Activated T-cell treated with anti-CD3 and anti-CD28 coated beads, Interleukin-2, amount 50 U/mL, for 4 hours (primary cell): Measurements from ENCODE around the gene SETD5. TPM values are rescaled to one million over a fixed set of nuclear protein-coding genes. Genes with fewer than 3 reads are reported as not detected.

Experiments
- ATAC-seq, 2 donors: fragments of 200-7000 bp; cut with Tn5 transposase; one replicate each; pipeline ENCODE4 v1.10.0; 2021
- DNase-seq: peaks from one replicate; pipeline ENCODE4 v3.0.0-alpha.2; 2020
- H3K27me3 Mint-ChIP-seq: one replicate; pipeline ENCODE4 v1.8.0; 2021; ENCODE audit warnings: low read depth, mixed read lengths
- H3K36me3 Mint-ChIP-seq: one replicate; pipeline ENCODE4 v1.8.0; 2022; ENCODE audit warnings: mixed read lengths; ENCODE audit not compliant: insufficient read depth
- H3K4me1 Mint-ChIP-seq: one replicate; pipeline ENCODE4 v1.8.0; 2021; ENCODE audit warnings: low read depth, mixed read lengths
- H3K4me3 Mint-ChIP-seq: one replicate; pipeline ENCODE4 v1.8.0; 2021; ENCODE audit warnings: mild to moderate bottlenecking, moderate library complexity, mixed read lengths
- H3K9me3 Mint-ChIP-seq: one replicate; pipeline ENCODE4 v1.8.0; 2021; ENCODE audit warnings: mixed read lengths
- total RNA-seq, 3 donors: library from RNA; stranded (reverse); gene quantifications; one replicate each; pipeline ENCODE4 v1.2.1, GENCODE V29; 2021

Gene SETD5
- total RNA-seq: 10 to 100 TPM; 67.3 to 78.1 (median 71.8) TPM

GRCh38 chr3:9397332-9397905 is at the start of gene SETD5:
SETD5 (plus strand) TSS chr3:9397615; CDS start chr3:9428939, 31,324 bp downstream.
- Mint-ChIP-seq H3K27me3 (no peaks in the 10 kb centered on the region), H3K4me3 (peak within 1 kb of the TSS; percentile 98), H3K4me1 (peaks cover 70% of the 10 kb centered on the region), H3K36me3 (peaks cover 32% of the 10 kb centered on the region), H3K9me3 (no peaks in the 10 kb centered on the region)
- ATAC-seq: peak; percentile 68 to 69
- peak; percentile 99 for DNase-seq

DNA sequence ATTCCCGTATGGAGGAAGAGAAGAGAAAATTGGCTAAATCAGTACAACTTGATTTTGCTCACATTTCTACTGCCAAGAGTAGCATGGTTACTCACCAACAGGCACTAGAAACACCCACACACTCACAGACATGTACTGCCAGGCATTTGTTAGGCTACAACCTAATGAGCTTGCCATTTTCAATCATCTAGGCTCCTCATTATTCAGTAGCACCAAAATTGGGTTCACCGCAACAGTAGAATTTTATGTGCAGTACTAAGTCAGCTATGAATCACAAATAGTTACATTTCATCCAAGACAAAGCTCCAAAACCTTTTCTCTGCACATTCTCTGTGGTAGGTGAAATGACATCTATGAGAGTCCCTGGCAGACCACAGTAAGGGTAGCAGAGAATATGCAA is 49.5 kb upstream of the SETD5 start:
- H3K4me1 Mint-ChIP-seq: no peaks in the 10 kb centered on the region
- DNase-seq (no peak), ATAC-seq (peak; percentile 43 to 48)
- no peak overlapping the region for H3K4me3 Mint-ChIP-seq
- no peaks in the 10 kb centered on the region for H3K36me3 Mint-ChIP-seq
- no peaks in the 10 kb centered on the region for H3K9me3 Mint-ChIP-seq
- H3K27me3 Mint-ChIP-seq: no peaks in the 10 kb centered on the region

- H3K27me3 Mint-ChIP-seq: no peaks in the 10 kb centered on the region
- no peak overlapping the region for H3K4me3 Mint-ChIP-seq
These were observed 47.9 kb upstream of the SETD5 start for GRCh38 chr3:9349321-9350117.

GRCh38 chr3:9351709-9352126 is 45.7 kb upstream of the SETD5 start:
- H3K4me1 Mint-ChIP-seq: peaks cover 15% of the 10 kb centered on the region
- no peaks in the 10 kb centered on the region for H3K9me3 Mint-ChIP-seq
- no peak overlapping the region for H3K4me3 Mint-ChIP-seq
- ATAC-seq: no peak
- DNase-seq: no peak
- H3K27me3 Mint-ChIP-seq: no peaks in the 10 kb centered on the region
- H3K36me3 Mint-ChIP-seq: no peaks in the 10 kb centered on the region

More at GRCh38 chr3:9349321-9350117, 47.9 kb upstream of the SETD5 start:
- no peaks in the 10 kb centered on the region for H3K9me3 Mint-ChIP-seq
- peaks cover 5% of the 10 kb centered on the region for H3K4me1 Mint-ChIP-seq
- ATAC-seq (no peak), DNase-seq (no peak)
- no peaks in the 10 kb centered on the region for H3K36me3 Mint-ChIP-seq

GRCh38 chr3:9352917-9353752 is 44.3 kb upstream of the SETD5 start:
- H3K36me3 Mint-ChIP-seq: no peaks in the 10 kb centered on the region
- no peaks in the 10 kb centered on the region for H3K27me3 Mint-ChIP-seq
- ATAC-seq: peak in 1 of 2 donors; percentile 42
- H3K4me1 Mint-ChIP-seq: peaks cover 15% of the 10 kb centered on the region
- no peaks in the 10 kb centered on the region for H3K9me3 Mint-ChIP-seq
- H3K4me3 Mint-ChIP-seq: no peak overlapping the region
- DNase-seq: peak; percentile 58

DNA sequence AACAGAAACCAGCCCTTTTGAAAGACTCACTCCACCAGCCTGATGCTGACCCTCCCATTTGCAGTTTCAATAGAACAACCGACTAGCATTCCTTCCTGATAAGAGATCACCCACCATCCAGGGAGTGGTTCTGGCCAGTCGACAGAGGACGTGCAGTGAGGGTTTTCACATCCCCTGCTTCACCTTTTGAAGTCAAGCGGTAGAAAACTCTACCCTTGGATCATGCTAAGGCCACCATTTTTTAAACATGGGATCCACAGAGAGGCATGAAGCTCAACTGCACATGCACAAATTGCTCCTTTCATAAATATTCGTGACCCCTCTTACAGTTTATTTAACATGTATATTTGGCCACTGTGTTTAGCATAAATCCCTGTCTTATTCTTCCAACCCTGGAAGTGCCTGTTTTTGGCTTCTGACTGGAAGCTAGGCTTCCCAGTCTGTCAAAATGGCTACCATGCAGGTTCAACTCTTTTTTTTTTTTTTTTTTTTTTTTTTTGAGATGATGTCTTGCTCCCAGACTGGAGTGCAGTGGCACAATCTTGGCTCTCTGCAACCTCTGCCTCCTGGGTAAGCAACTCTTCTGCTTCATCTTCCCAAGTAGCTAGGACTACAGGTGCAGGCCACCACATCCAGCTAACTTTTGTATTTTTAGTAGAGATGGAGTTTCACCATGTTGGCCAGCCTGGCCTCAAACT is 35.6 kb upstream of the SETD5 start:
- peak overlapping the region; percentile 35 for H3K4me3 Mint-ChIP-seq
- H3K27me3 Mint-ChIP-seq: no peaks in the 10 kb centered on the region
- H3K9me3 Mint-ChIP-seq: no peaks in the 10 kb centered on the region
- H3K36me3 Mint-ChIP-seq: peaks cover 13% of the 10 kb centered on the region
- H3K4me1 Mint-ChIP-seq: peaks cover 17% of the 10 kb centered on the region
- no peak for ATAC-seq
- DNase-seq: no peak

DNA sequence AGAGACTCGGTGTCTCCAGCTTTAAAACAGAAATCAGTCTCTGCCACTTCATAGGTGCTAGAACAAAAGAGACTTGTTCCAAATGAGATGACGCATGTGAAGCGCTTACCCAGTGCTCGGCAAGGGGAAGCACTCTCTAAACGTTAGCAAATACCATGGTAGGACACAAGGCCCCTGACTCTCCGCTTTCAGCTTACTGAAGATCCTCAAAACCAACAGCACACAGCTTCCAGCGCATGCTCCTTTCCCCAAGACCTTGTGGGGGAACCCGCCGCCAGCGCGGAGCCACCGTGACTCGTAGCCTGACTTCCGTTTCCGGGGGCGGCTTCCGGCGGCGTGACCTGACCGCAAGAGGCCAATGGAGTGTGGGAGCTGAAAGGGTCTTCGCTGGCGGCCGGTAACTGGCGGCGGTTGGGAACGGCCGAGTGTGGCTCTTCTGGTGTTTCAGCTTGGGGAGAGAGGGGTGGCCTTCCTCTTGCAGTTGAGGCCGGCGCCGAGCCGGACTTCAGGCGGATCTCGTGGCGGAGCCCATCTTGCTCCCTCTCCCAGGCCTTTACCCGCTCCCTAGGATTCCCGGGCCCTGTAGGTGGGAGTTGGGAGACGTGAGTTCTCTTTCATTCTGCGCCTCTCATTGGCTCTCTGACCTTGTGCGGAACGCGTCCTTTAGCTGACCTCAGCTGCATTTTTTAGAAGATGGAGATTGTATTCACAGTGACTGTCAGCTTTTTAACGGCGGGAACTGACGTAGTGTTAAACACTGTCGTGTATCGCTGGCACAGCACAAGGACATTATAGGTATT is 34.5 kb upstream of the SETD5 start, which contains the start of gene THUMPD3:
THUMPD3 (plus strand) TSS at position 324 of the 800 bp plus-strand sequence. CDS start 2,015 bp downstream, outside the sequence.
- no peaks in the 10 kb centered on the region for H3K9me3 Mint-ChIP-seq
- ATAC-seq (peak; percentile 96), DNase-seq (peak; percentile 86)
- no peaks in the 10 kb centered on the region for H3K27me3 Mint-ChIP-seq
- peak within 1 kb of the TSS; percentile 94 for H3K4me3 Mint-ChIP-seq
- peaks cover 17% of the 10 kb centered on the region for H3K4me1 Mint-ChIP-seq
- H3K36me3 Mint-ChIP-seq: peaks cover 13% of the 10 kb centered on the region

DNA sequence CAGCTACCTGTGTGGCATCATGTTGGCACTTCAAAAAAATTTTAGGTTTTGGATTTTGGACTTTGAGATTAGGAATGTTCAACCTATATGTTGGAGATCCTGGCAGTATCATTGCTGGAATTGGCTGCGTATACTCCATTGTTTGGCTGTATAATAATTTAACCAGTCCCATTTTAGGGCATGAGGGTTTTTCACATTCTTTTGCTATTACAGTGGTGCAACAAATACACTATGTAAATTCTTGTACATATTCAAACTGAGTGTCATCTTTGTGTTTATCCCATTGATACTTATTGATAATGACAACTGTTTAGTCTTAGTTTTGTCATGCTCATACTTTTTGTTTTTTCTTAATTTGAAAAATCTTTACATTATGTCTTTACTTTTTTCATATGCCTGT is 27.9 kb upstream of the SETD5 start:
- no peak for ATAC-seq
- no peak overlapping the region for H3K4me3 Mint-ChIP-seq
- no peak for DNase-seq
- H3K9me3 Mint-ChIP-seq: no peaks in the 10 kb centered on the region
- H3K36me3 Mint-ChIP-seq: peaks cover 41% of the 10 kb centered on the region
- H3K27me3 Mint-ChIP-seq: no peaks in the 10 kb centered on the region
- peaks cover 25% of the 10 kb centered on the region for H3K4me1 Mint-ChIP-seq

DNA sequence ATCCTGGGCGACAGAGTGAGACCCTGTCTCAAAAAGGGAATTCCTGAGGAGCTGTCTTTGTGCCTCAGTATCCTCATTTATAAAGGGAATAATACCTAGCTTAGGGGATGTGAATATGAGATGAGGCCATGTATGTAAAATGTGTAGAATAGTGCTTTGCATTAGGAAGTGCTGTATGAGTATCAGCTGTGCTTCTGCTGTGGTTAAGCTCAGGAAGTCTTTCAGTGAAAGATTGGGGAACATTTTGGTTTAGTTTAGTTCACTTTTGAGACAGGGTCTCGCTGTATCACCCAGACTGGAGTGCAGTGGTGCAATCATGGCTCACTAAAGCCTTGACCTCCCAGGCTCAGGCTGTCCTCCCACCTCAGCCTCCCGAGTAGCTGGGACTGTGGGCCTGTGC is 23.9 kb upstream of the SETD5 start:
- peaks cover 59% of the 10 kb centered on the region for H3K36me3 Mint-ChIP-seq
- H3K9me3 Mint-ChIP-seq: no peaks in the 10 kb centered on the region
- ATAC-seq (no peak), DNase-seq (no peak)
- H3K4me1 Mint-ChIP-seq: peaks cover 36% of the 10 kb centered on the region
- H3K4me3 Mint-ChIP-seq: no peak overlapping the region
- H3K27me3 Mint-ChIP-seq: no peaks in the 10 kb centered on the region

- no peaks in the 10 kb centered on the region for H3K27me3 Mint-ChIP-seq
- no peak overlapping the region for H3K4me3 Mint-ChIP-seq
- ATAC-seq (no peak), DNase-seq (no peak)
- peaks cover 30% of the 10 kb centered on the region for H3K4me1 Mint-ChIP-seq
- H3K36me3 Mint-ChIP-seq: peaks cover 57% of the 10 kb centered on the region
- H3K9me3 Mint-ChIP-seq: no peaks in the 10 kb centered on the region
These were observed 19.4 kb upstream of the SETD5 start for GRCh38 chr3:9377981-9378380.

- H3K36me3 Mint-ChIP-seq: peaks cover 55% of the 10 kb centered on the region
- no peaks in the 10 kb centered on the region for H3K27me3 Mint-ChIP-seq
These were observed 18.1 kb upstream of the SETD5 start for GRCh38 chr3:9379327-9379726.

DNA sequence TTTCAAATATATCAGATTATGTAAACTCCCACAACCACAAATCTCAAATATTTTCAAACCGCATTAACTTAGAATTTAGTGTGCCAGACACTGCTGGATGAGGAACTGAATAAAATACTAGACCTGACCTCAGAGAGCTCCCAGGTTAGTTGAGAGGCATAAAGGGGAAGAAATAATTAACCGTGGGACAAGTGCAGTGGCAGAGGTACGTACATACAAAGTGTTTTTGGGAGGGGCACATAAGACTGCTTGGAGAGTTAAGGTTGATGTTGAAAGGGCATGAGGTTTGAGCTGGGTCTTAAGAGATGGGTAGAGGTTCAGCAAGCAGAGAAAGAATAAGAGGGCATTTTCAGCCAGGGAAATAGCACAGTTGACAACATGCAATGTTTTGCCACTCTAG is 17.4 kb upstream of the SETD5 start:
- no peak for DNase-seq
- Mint-ChIP-seq H3K4me1 (peaks cover 22% of the 10 kb centered on the region), H3K9me3 (no peaks in the 10 kb centered on the region), H3K27me3 (no peaks in the 10 kb centered on the region), H3K4me3 (no peak overlapping the region), H3K36me3 (peaks cover 54% of the 10 kb centered on the region)
- ATAC-seq: no peak

More at GRCh38 chr3:9379327-9379726, 18.1 kb upstream of the SETD5 start:
- DNase-seq: no peak
- Mint-ChIP-seq H3K4me3 (no peak overlapping the region), H3K4me1 (peaks cover 25% of the 10 kb centered on the region), H3K9me3 (no peaks in the 10 kb centered on the region)
- ATAC-seq: no peak

DNA sequence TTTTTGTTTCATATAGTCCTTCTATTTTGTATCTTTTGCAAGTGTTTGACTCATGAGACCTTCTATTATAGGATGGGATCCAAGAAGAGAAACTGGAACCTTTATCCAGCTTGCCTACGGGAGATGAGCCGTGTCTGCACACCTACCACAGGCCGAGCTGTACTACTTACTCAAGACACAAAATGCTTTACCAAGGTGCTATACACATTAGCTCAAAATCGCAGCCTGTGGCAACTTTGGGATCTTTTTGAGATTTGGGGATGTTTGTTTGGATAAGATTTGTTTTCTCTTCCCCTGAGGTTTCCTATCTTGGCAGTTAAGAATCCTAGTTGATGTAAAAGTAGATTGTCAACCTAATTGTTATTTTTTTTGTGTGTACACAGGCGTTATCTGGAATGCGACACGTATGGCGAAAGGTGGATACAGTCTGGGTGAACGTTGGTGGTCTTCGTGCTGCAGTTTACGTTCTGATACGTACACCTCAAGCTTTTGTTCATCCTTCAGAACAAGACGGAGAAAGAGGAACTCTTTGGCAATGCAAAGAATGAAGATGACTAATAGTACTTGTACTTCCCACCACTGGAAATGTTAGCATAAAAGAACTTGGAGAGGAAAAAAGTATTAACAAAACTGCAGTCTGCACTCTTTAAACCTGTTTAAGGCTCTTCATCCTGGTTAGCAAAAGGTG is 13.1 kb upstream of the SETD5 start:
- H3K4me1 Mint-ChIP-seq: peaks cover 18% of the 10 kb centered on the region
- no peaks in the 10 kb centered on the region for H3K9me3 Mint-ChIP-seq
- peaks cover 43% of the 10 kb centered on the region for H3K36me3 Mint-ChIP-seq
- DNase-seq (no peak), ATAC-seq (no peak)
- no peak overlapping the region for H3K4me3 Mint-ChIP-seq
- no peaks in the 10 kb centered on the region for H3K27me3 Mint-ChIP-seq
